Fibroblast of gingiva (primary cell): ENCODE results near the gene ADIG.
"Not testable (repeated sequence)": the region's sequence is repeated elsewhere in the genome, so short reads cannot be mapped to it uniquely, and the experiment has no call there.

Source experiments
- DNase-seq: peaks from one replicate; pipeline ENCODE4 v3.0.0-alpha.2; 2011; ENCODE audit warnings: low read depth

The ADIG gene

GRCh38 chr20:38573413-38573812 is 7.6 kb upstream of the ADIG start:
- no peak for DNase-seq

DNA sequence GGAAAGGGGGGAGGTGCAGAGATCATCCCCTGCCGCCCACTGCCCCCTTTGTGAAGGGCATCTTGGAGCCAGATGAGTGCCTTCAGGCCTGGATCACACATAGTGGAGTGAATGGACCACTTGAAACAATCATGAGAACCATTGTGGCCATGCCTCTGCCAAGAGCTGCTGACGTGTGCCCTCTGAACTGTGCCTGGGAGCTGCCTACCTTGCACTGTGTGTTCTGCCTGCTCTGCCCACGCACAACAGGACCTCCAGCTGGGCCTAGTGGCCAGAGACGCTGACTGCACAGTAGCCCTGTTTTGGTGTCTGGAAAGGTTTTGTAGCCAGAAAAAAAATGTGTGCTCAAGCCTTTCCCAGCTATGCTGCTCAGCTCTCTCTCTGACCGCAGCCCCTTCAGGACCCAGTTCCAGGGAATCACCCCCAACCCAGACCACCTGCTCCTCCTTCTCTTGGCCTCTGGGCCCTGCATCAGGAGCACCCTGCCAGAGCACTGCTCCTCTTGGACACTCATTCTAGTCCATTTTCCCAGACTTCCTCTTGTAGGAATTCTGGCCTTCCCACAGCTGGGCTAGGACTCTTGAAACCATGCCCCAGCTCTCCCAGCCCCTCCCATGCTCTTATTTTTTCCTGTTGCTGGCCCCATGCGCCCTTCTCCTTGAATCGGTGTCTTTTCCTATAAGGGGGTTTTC is 1.6 kb upstream of the ADIG start:
- no peak for DNase-seq

GRCh38 chr20:38579921-38580320 is 1.1 kb upstream of the ADIG start:
- DNase-seq, result no peak

DNA sequence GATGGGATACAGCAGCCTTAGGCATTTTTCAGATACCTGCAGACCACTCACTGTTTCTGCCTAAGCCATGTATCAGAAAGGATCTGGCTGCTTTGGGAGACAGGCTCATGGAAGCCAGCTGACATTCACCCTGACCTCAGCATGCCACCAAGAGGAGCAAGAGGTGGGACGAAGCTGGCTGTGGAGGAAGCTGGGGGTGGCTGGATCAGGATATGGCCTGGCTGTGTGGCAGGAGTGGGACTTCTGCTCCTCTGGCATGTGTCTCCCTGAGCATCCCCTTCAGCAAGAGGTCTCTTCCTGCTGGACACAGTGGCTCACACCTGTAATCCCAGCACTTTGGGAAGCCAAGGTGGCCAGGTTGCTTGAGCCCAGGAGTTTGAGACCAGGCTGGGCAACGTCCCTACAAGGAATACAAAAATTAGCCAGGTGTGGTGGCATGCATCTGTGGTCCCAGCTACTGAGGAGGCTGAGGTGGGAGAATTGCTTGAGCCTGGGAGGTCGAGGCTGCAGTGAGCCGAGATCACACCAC is 897 bp downstream of the ADIG start:
- DNase-seq, result no peak

GRCh38 chr20:38583306-38583705 is 2.3 kb downstream of the ADIG start:
- no peak for DNase-seq

GRCh38 chr20:38584099-38584763 is 3.2 kb downstream of the ADIG start:
- DNase-seq, result no peak

GRCh38 chr20:38585404-38586180 is 4.6 kb downstream of the ADIG start:
- DNase-seq, result no peak

- no peak for DNase-seq
These were observed 5.2 kb downstream of the ADIG start for GRCh38 chr20:38586181-38586525.

GRCh38 chr20:38588303-38588702 is 7.3 kb downstream of the ADIG start:
- DNase-seq, result no peak

DNA sequence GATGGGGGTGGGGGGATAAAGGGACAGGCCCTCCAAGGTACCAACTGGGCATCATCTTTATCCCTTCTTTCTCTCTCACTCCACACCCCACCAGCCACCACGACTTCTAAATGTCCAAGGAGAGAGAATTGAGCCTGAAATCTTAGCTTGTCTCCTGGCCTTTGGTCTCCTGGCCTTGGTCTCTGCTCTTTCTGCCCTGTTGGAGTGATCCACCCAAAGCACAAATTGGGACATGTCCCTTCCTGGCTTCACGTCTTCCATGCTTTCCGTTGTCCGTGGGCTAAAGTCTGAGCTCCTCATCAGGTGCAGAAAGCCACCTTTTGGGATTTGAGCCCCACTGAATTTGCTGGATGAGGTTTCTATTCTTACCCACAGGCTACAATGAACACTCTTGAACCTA is 8.4 kb downstream of the ADIG start:
- no peak for DNase-seq

DNA sequence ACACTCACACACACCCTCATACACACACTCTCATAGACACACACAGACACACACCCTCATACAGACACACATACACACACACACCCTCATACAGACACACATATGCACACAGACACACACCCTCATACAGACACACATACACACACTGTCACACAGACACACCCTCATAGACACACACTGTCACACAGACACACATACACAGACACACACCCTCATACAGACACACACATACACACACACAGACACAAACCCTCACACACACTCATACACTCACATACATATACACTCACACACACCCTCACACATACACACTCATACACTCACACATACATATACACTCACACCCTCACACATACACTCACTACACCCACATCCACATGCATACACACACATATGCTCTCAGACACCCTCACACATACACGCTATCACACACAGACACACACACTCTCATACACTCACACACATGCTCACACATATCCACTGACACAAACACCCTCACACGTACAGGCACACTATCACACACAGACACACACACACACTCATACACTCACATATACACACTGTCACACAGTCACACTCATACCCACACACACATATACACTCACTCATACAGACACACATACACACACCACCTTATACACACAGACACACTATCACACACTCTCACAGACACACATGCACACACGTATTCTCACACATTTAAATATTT is 9.1 kb downstream of the ADIG start:
- DNase-seq, result no peak

- DNase-seq, result no peak
These were observed 9.9 kb downstream of the ADIG start for GRCh38 chr20:38590676-38591473.

DNA sequence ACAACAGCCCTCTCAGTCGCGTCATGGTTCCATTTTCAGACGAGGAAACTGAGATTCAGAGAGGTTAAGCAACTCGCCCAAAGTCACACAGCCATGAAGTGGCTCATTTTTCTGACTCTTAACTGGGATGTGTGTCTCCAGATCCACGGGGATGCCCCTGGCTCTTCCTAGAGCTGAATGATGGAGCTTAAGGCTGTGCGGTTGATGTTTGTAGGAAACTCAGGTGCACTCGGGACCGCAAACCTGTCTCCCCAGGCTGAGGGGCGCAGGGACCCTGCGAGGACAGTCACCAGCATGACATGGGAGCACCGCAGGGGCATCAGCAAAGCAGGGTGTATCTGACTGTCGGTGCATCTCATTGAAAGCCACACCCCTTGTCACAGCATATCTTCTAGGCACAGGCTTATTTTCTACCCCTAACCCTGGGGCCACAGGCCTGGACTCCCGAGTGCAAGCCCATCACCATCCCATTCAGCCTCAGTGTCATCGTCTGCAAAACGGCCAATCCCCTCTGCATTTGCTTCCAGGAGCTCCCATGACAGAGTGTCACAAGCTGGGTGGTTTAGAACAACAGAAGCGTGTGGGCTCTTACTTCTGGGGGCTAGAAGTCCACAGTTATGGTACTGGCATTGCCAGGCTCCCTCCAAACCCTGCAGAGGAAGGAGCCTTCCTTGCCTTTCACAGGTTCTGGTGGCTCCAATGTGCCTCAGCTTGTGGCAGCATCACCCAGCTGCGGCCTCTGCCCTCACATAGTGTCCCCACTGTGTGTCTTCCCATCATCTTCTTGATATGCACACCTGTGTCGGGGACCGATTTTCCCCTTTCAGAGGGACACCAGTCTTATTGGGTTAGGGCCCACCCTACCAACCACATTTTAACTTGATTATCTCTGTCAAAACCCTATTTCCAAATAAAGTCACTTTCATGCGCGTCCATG is 10.7 kb downstream of the ADIG start:
- no peak for DNase-seq

DNA sequence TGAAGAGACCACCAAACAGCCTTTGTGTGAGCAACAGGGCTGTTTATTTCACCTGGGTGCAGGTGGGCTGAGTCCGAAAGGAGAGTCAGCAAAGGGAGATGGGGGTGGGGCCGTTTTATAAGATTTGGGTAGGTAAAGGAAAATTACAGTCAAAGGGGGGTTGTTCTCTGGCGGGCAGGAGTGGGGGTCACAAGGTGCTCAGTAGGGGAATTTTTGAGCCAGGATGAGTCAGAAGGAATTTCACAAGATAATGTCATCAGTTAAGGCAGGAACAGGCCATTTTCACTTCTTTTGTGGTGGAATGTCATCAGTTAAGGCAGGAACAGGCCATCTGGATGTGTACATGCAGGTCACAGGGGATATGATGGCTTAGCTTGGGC is 11.4 kb downstream of the ADIG start:
- not testable (repeated sequence) for DNase-seq

- not testable (repeated sequence) for DNase-seq
These were observed 13.3 kb downstream of the ADIG start for GRCh38 chr20:38594281-38594680.

DNA sequence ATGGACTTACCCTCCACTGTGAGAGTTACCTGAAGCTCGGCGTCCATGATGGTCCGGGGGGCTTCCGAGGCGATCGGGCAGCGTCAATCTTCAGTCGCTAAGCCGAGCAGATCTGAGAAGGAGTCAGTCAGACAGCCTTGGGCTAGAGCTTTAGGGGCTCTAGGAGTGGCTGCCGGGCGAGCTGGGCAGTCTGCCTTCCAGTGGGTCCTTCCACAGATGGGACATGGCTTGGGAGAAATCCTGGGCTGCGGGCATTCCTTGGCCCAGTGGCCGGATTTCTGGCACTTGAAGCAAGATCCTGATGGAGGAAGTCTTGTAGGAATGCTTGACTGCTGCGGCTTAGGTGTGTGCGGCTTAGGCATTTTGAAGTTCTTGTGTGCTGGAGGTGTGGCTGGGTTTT is 14.9 kb downstream of the ADIG start:
- DNase-seq, result not testable (repeated sequence)

DNA sequence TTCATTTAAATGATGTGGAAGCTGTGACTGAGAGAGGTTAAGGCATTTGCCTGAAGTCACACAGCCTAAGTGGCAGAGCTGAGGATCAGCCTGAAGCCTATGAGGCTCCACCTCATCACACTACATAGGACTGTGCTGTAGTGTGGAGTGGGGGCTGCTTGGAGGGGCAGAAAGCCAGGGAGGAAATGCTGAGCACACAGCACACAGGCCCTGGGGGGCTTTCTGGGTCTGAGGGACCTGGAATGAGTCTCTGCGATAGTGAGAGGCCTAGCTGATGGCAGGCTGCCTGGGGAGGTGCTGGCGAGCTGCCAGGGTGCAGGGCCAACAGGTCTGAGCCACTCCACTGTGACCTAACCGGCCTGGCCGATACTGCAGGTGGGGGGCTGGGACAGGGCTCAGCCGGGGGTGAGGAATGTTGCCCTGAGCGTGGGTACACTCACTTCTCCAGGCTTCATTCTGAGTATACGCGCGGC is 18.4 kb downstream of the ADIG start:
- DNase-seq, result no peak

DNA sequence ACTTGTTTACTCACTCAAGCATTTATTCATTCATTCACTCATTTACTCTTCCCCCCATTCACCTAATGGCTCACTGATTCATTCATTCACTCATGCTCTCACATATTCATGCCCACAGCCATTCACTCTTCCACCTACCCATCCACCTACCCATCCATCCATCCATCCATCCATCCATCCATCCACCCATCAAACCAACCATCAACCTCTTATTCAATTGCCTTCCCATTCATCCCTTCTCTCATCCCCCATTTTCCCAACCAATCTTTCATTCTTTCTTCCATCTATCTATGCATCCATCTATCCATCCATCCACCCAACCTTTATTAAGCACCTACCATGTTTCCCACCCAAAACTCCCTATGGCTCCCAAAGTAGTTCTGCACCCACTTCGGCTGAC is 19.1 kb downstream of the ADIG start:
- no peak for DNase-seq

GRCh38 chr20:38601216-38602184 is 20.5 kb downstream of the ADIG start, which contains the start of gene ARHGAP40:
Gene ARHGAP40 (plus strand): TSS chr20:38601809.
- no peak for DNase-seq
